CD4-positive, alpha-beta T cell (primary cell): ENCODE data around the gene HADH. TPM values are rescaled to one million over a fixed set of nuclear protein-coding genes. Genes with fewer than 3 reads are reported as not detected.

Experiments
- ATAC-seq: fragments of 200-7000 bp; cut with Tn5 transposase; one replicate; pipeline ENCODE4 v1.10.0; 2022; ENCODE audit warnings: mild to moderate bottlenecking; ENCODE audit not compliant: poor library complexity
- CTCF ChIA-PET: fragments of 350-600 bp; sonication (Branson Sonifier 250); formaldehyde crosslinking; loops from one replicate; lab custom pipeline; 2021; ENCODE audit warnings: antibody characterized with exemption, inconsistent platforms; lab: Charles Lee
- POLR2A ChIA-PET: fragments of 350-600 bp; sonication (Branson Sonifier 250); formaldehyde crosslinking; loops from one replicate; lab custom pipeline; 2021; ENCODE audit warnings: antibody characterized with exemption, inconsistent platforms; lab: Charles Lee
- DNase-seq, 14 experiments: peaks; one replicate each; pipeline ENCODE4 v3.0.0-alpha.2; 2013 to 2020; ENCODE audit warnings: mixed read lengths in 2 of 14
- H3K27ac ChIP-seq, 2 donors: one replicate each; pipeline versions ENCODE4 v1.5.1 to v1.7.0; 2013; ENCODE audit warnings: low read length in 2 of 2, low read depth in 1 of 2, mild to moderate bottlenecking in 1 of 2
- H3K27me3 ChIP-seq, 2 experiments: 1 replicate in 1 of 2; 2 replicates in 1 of 2; pipeline versions ENCODE4 v1.6.1 to v1.7.0; 2013; ENCODE audit warnings: low read length in 2 of 2, control low read depth in 1 of 2, mild to moderate bottlenecking in 1 of 2, moderate library complexity in 1 of 2; ENCODE audit not compliant: insufficient read depth in 2 of 2, control insufficient read depth in 1 of 2
- H3K36me3 ChIP-seq: one replicate; pipeline ENCODE4 v1.6.1; 2013; ENCODE audit warnings: low read length, control low read depth; ENCODE audit not compliant: insufficient read depth
- H3K4me1 ChIP-seq: one replicate; pipeline ENCODE4 v1.6.1; 2013; ENCODE audit warnings: low read length, control low read depth; ENCODE audit not compliant: insufficient read depth
- H3K4me3 ChIP-seq: one replicate; pipeline ENCODE4 v1.5.1; 2013; ENCODE audit warnings: mild to moderate bottlenecking, low read length, moderate library complexity
- H3K9me3 ChIP-seq, 2 experiments: 1 replicate in 1 of 2; 2 replicates in 1 of 2; pipeline versions ENCODE4 v1.6.1 to v1.7.0; 2013; ENCODE audit warnings: low read length in 2 of 2, mild to moderate bottlenecking in 2 of 2, control low read depth in 1 of 2, moderate library complexity in 1 of 2; ENCODE audit not compliant: control insufficient read depth in 1 of 2, insufficient read depth in 1 of 2
- H3K27ac Mint-ChIP-seq: one replicate; pipeline ENCODE4 v1.8.0; 2020; ENCODE audit warnings: mixed read lengths
- H3K27me3 Mint-ChIP-seq: one replicate; pipeline ENCODE4 v1.8.0; 2021; ENCODE audit warnings: mixed read lengths
- H3K36me3 Mint-ChIP-seq: one replicate; pipeline ENCODE4 v1.8.0; 2021; ENCODE audit warnings: low read depth, mixed read lengths
- H3K4me1 Mint-ChIP-seq: one replicate; pipeline ENCODE4 v1.8.0; 2021; ENCODE audit warnings: low read depth, mixed read lengths
- H3K4me3 Mint-ChIP-seq: one replicate; pipeline ENCODE4 v1.8.0; 2020; ENCODE audit warnings: mild to moderate bottlenecking, mixed read lengths
- H3K9me3 Mint-ChIP-seq: one replicate; pipeline ENCODE4 v1.8.0; 2020; ENCODE audit warnings: mixed read lengths
- CTCF ChIP-seq: fragments of 200-600 bp; IDR thresholded peaks from one replicate; pipeline ENCODE4 v1.8.0; 2022; ENCODE audit warnings: antibody characterized with exemption, mild to moderate bottlenecking
- intact Hi-C, 2 experiments: fragments of 100-400 bp; cut with DNase I in 1 of 2; cut with micrococcal nuclease in 1 of 2; formaldehyde crosslinking; loops; one replicate each; pipeline versions ENCODE4 v1.15.1 to v1.9.0; 2023 to 2025; cut with DNase I, micrococcal nuclease
- total RNA-seq, 174 experiments: library from RNA in 2 of 174; stranded (reverse) in 2 of 174; gene quantifications; one replicate each; pipeline ENCODE4 v1.2.3 and lab custom pipeline; 2021 to 2026

The HADH gene
- total RNA-seq, 2 experiments from 2014 or later = 16.1 to 16.3 TPM

- POLR2A ChIA-PET = interaction anchor here (0.6 to 3.0 kb wide), 28 partner anchors 10 to 1118 kb away, joined by 3 to 21 read pairs (median 5); partner anchors contain the start of gene LEF1
- Mint-ChIP-seq H3K36me3 (peaks cover 8% of the 10 kb centered on the region), H3K27me3 (no peaks in the 10 kb centered on the region), H3K4me3 (peak overlapping the region; percentile 70), H3K27ac (peak overlapping the region; percentile 97), H3K9me3 (no peaks in the 10 kb centered on the region), H3K4me1 (peaks cover 63% of the 10 kb centered on the region)
- no peak for TF ChIP-seq CTCF
- H3K4me3 ChIP-seq = no peak overlapping the region
- H3K27me3 ChIP-seq = no peaks in the 10 kb centered on the region
- peaks cover 15% of the 10 kb centered on the region for H3K36me3 ChIP-seq
- peak; percentile 97 for ATAC-seq
- intact Hi-C loops = loop anchor here in 1 of 2 experiments (10.0 kb wide), 1 partner anchor 309 kb away; no protein-coding TSS in a partner anchor
- peak overlapping the region; percentile 37 to 68 for H3K27ac ChIP-seq
- H3K9me3 ChIP-seq = no peaks in the 10 kb centered on the region
- DNase-seq = peak; percentile 50 to 88 (median 70)
- H3K4me1 ChIP-seq = peaks cover 29% of the 10 kb centered on the region
- CTCF ChIA-PET = interaction anchor here (0.5 to 1.0 kb wide), 3 partner anchors 17 to 533 kb away, joined by 3 to 4 read pairs (median 3); no protein-coding TSS in a partner anchor
These were observed 46.5 kb downstream of the HADH start for GRCh38 chr4:108036213-108036612.

DNA sequence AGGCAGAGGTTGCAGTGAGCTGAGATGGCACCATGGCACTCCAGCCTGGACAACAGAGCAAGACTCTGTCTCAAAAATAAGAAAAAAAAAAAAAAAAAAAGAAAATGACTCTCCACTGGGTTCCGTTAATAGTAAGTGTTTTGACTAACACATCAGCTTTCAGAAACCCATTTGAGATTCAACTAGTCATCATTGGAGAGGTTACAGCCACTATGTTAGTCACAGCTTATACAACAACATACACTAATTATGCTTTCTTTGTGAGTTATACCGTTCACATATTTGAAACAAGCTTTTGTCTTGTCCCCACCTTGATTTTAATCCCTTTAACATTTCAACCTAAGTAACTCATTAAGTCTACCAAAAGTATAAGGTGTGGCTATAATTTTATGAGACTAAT, 48.2 kb downstream of the HADH start:
- H3K27me3 Mint-ChIP-seq = no peaks in the 10 kb centered on the region

DNA sequence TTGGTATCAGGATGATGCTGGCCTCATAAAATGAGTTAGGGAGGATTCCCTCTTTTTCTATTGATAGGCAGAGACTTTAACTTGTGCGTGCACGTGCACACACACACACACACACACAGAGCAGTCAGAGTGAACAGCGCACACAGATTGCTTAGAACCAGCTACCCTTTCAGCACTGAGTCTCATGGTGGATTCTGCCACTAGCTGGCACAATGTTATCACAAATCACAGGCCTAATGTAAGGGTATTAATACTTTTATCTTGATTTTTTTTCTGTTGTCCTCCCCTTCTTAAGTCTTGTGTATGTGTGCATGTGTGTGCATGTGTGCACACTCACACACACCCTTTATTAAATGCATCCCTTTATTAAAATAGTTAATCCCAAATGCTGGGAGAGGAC, 53.2 kb downstream of the HADH start:
- DNase-seq (peak in 1 of 14 experiments; percentile 39), ATAC-seq (peak; percentile 48)
- Histone ChIP-seq H3K27ac (no peak overlapping the region), H3K4me1 (peaks cover 13% of the 10 kb centered on the region), H3K27me3 (no peaks in the 10 kb centered on the region), H3K9me3 (no peaks in the 10 kb centered on the region), H3K36me3 (peaks cover 22% of the 10 kb centered on the region), H3K4me3 (no peak overlapping the region)
- Mint-ChIP-seq H3K9me3 (no peaks in the 10 kb centered on the region), H3K4me1 (peaks cover 54% of the 10 kb centered on the region), H3K4me3 (no peak overlapping the region), H3K27me3 (no peaks in the 10 kb centered on the region), H3K36me3 (peaks cover 29% of the 10 kb centered on the region), H3K27ac (peak overlapping the region; percentile 93)
- no peak for TF ChIP-seq CTCF
- POLR2A ChIA-PET = interaction anchor here (0.6 to 4.4 kb wide), 12 partner anchors 9 to 530 kb away, joined by 3 to 27 read pairs (median 4); partner anchors contain the start of genes HADH and LEF1
- CTCF ChIA-PET = interaction anchor here (1.0 to 1.8 kb wide), 4 partner anchors 12 to 529 kb away, joined by 3 to 6 read pairs (median 4); no protein-coding TSS in a partner anchor
- intact Hi-C loops = no loop called here

More for the DNA sequence above, 48.2 kb downstream of the HADH start:
- TF ChIP-seq CTCF = no peak
- H3K27ac Mint-ChIP-seq = peak overlapping the region; percentile 97
- Histone ChIP-seq H3K27ac (no peak overlapping the region), H3K27me3 (no peaks in the 10 kb centered on the region), H3K4me1 (peaks cover 27% of the 10 kb centered on the region), H3K4me3 (no peak overlapping the region), H3K9me3 (no peaks in the 10 kb centered on the region), H3K36me3 (peaks cover 12% of the 10 kb centered on the region)
- ChIA-PET POLR2A (interaction anchor here (0.8 kb wide), 1 partner anchor 43 kb away, joined by 3 read pairs; no protein-coding TSS in a partner anchor), CTCF (no interaction called here)
- H3K4me1 Mint-ChIP-seq = peaks cover 59% of the 10 kb centered on the region
- DNase-seq (no peak), ATAC-seq (no peak)
- intact Hi-C loops = loop anchor here in 1 of 2 experiments (2.0 to 10.0 kb wide), 2 partner anchors 15 to 307 kb away; no protein-coding TSS in a partner anchor
- peaks cover 8% of the 10 kb centered on the region for H3K36me3 Mint-ChIP-seq
- no peak overlapping the region for H3K4me3 Mint-ChIP-seq
- H3K9me3 Mint-ChIP-seq = no peaks in the 10 kb centered on the region
